ENCODE results near the gene RPA3. TPM values are rescaled to one million over a fixed set of nuclear protein-coding genes. Genes with fewer than 3 reads are reported as not detected.

Gene RPA3
- total RNA-seq, 1 experiment from 2014 or later: 108 TPM

DNA sequence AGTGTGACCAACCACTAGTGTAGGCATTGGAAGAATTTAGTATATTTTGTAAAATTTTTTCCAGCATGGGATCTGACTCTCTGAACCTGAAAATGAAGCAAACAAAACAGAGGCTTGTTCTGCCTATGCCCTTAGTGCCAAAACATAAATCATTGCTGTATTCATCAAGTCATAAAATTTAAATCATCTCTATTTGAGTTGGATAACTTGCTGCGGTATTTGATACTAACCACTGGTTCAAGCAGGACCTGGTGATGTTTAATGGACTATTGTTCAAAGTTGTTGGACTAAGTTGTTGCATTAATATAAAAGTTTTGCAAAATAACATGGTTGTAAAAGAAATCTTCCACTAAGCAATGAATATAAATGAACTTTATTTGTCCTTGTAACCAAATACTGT is 19.8 kb upstream of the RPA3 start:
- H3K4me1 Mint-ChIP-seq: peaks cover 14 to 34% of the 10 kb centered on the region in 2 experiments
- H2BK20ac ChIP-seq (ENCODE audit: low read depth, low read length, poor library complexity, severe bottlenecking): no peak overlapping the region
- no CpG with 5 or more reads among the region's 1 CpG for WGBS (ENCODE audit: extremely low coverage, insufficient read length, low lambda C conversion rate)

More for the DNA sequence above, 19.8 kb upstream of the RPA3 start:
- Histone ChIP-seq H3K23me2 (ENCODE audit: insufficient read length, low read depth, low read length, poor library complexity, severe bottlenecking) (no peaks in the 10 kb centered on the region), H4K5ac (ENCODE audit: insufficient read length, low read depth, low read length) (no peak overlapping the region), H3K4me2 (ENCODE audit: insufficient read depth, insufficient read length, low read length) (no peak overlapping the region), H3K79me2 (ENCODE audit: insufficient read depth, low read length) (no peaks in the 10 kb centered on the region), H3K23ac (ENCODE audit: insufficient read length, low read depth, low read length) (no peak overlapping the region), H2BK12ac (ENCODE audit: insufficient read length, low read depth, low read length) (no peak overlapping the region), H3T11ph (ENCODE audit: low read length) (no peak overlapping the region), H3K9me3 (ENCODE audit: control insufficient read depth, low read depth, low read length) (no peaks in the 10 kb centered on the region), H3K14ac (ENCODE audit: insufficient read depth, low read length) (no peak overlapping the region), H3K27ac (ENCODE audit: insufficient read length, low read depth, low read length) (no peak overlapping the region), H4K8ac (replicated peaks; ENCODE audit: insufficient read length, low read depth, low read length) (no peak overlapping the region), H4K91ac (ENCODE audit: insufficient read length, low read depth, low read length) (no peak overlapping the region), H3K27me3 (ENCODE audit: insufficient read depth, low read length) (no peaks in the 10 kb centered on the region), H3K79me1 (ENCODE audit: insufficient read depth, low read depth, low read length, poor library complexity, severe bottlenecking) (no peaks in the 10 kb centered on the region), H2BK120ac (ENCODE audit: low read depth, low read length, poor library complexity, severe bottlenecking) (no peak overlapping the region), H4K20me1 (ENCODE audit: control insufficient read depth, insufficient read depth, insufficient read length) (no peaks in the 10 kb centered on the region), H3K56ac (ENCODE audit: insufficient read length, low read depth, low read length) (no peak overlapping the region), H2BK15ac (ENCODE audit: low read depth, low read length) (no peak overlapping the region), H3K9ac (ENCODE audit: extremely low read depth, insufficient read length, low read length) (no peak overlapping the region), H2AFZ (ENCODE audit: low read length) (no peak overlapping the region), H2BK5ac (ENCODE audit: insufficient read length, low read length) (no peak overlapping the region), H3K4ac (ENCODE audit: low read depth, low read length) (no peak overlapping the region), H3K18ac (ENCODE audit: insufficient read length, low read depth, low read length) (no peak overlapping the region), H2AK5ac (ENCODE audit: insufficient read length, low read length) (no peak overlapping the region), H3K4me1 (ENCODE audit: insufficient read depth, low read length) (peaks cover 3% of the 10 kb centered on the region; the same call in 1 of the 2 replicates)
- Mint-ChIP-seq H3K9me3 (no peaks in the 10 kb centered on the region), H3K36me3 (ENCODE audit: insufficient read depth in 1 of 3, low read depth in 3 of 3) (no peaks in the 10 kb centered on the region), H3K4me3 (no peak overlapping the region), H3K27ac (no peak overlapping the region), H3K27me3 (ENCODE audit: low read depth) (no peaks in the 10 kb centered on the region)
- no peak for DNase-seq
- no peak for TF ChIP-seq CTCF (conservative IDR thresholded peaks at IDR 0.05)
